K562 (cell line): Measurements from ENCODE around the gene PPFIA3. TPM values are rescaled to one million over a fixed set of nuclear protein-coding genes. Genes with fewer than 3 reads are reported as not detected.

Experiments
- ARID4B ChIP-seq: sonication (generic); formaldehyde crosslinking; IDR thresholded peaks from 2 replicates; pipeline ENCODE4 v1.8.0; 2022; ENCODE audit warnings: mild to moderate bottlenecking, missing genetic modification reagents
- CBFA2T2 ChIP-seq: fragments of 450-650 bp; conservative IDR thresholded peaks from 2 replicates; pipeline ENCODE4 v1.6.1; 2017; ENCODE audit warnings: mild to moderate bottlenecking
- CBX2 ChIP-seq: fragments of 200-600 bp; sonication (generic); IDR thresholded peaks from one replicate; pipeline ENCODE4 v1.6.1; 2012; ENCODE audit warnings: mild to moderate bottlenecking, low read length, inconsistent platforms; ENCODE audit not compliant: insufficient read depth, poor library complexity, severe bottlenecking
- ELF1 ChIP-seq: fragments of 200-800 bp; sonication (Bioruptor generic); IDR thresholded peaks from 2 replicates; pipeline ENCODE4 v1.6.1; 2016; ENCODE audit warnings: missing genetic modification characterization, missing compliant biosample characterization
- EWSR1 ChIP-seq: fragments of 450-650 bp; IDR thresholded peaks from 2 replicates; pipeline ENCODE4 v1.6.1; 2018; ENCODE audit warnings: borderline replicate concordance, mild to moderate bottlenecking, low read depth, moderate library complexity; ENCODE audit not compliant: partially characterized antibody
- FOS ChIP-seq: IDR thresholded peaks from 3 replicates; pipeline ENCODE4 v1.6.1; 2011; ENCODE audit not compliant: insufficient read length; ENCODE audit errors: extremely low read depth
- POLR2A ChIP-seq: fragments of 450-650 bp; conservative IDR thresholded peaks from 2 replicates; pipeline ENCODE4 v1.6.1; 2016
- POLR2B ChIP-seq: fragments of 450-650 bp; IDR thresholded peaks from 2 replicates; pipeline ENCODE4 v1.6.1; 2018; ENCODE audit warnings: low read depth; ENCODE audit not compliant: partially characterized antibody
- SOX6 ChIP-seq: fragments of 450-650 bp; IDR thresholded peaks from 2 replicates; pipeline ENCODE4 v1.6.1; 2014; ENCODE audit warnings: mild to moderate bottlenecking
- SRSF3 ChIP-seq: fragments of 200-400 bp; formaldehyde crosslinking; IDR thresholded peaks from 2 replicates; pipeline ENCODE4 v1.6.1; 2016; ENCODE audit warnings: mild to moderate bottlenecking, low read length, moderate library complexity; ENCODE audit not compliant: insufficient read depth
- TGIF2 ChIP-seq: sonication (generic); formaldehyde crosslinking; IDR thresholded peaks from 2 replicates; pipeline ENCODE4 v1.8.1; 2022; ENCODE audit warnings: mild to moderate bottlenecking, missing genetic modification reagents, moderate library complexity
- ZC3H8 ChIP-seq: fragments of 450-650 bp; IDR thresholded peaks from 2 replicates; pipeline ENCODE4 v1.6.1; 2017
- ZNF696 ChIP-seq: fragments of 250-450 bp; sonication (Bioruptor Pico); conservative IDR thresholded peaks from 2 replicates; pipeline ENCODE4 v1.4.0; 2020; ENCODE audit warnings: mild to moderate bottlenecking, moderate library complexity
- ZNF764 ChIP-seq: fragments of 250-450 bp; sonication (Bioruptor Pico); IDR thresholded peaks from 2 replicates; pipeline ENCODE4 v1.4.0; 2020; ENCODE audit warnings: low read depth, mild to moderate bottlenecking, moderate library complexity
- polyA plus RNA-seq, 8 experiments: library from polyadenylated mRNA; depleted of rRNA in 4 of 8; stranded (reverse) in 5 of 8; unstranded in 3 of 8; fragments of >200 nt; fragmentation: Nextera tagmentation in 2 of 8; fragmentation: Illumina TruSeq in 1 of 8; extraction: Ambion mirVana in 2 of 8; extraction: Trizol in 1 of 8; gene quantifications; 2 replicates each; pipeline versions ENCODE4 v1.2.1 to v1.2.3, GENCODE V29; 2011 to 2014; ENCODE audit warnings: inconsistent platforms in 1 of 8, missing spikeins in 1 of 8
- total RNA-seq, 7 experiments: library from RNA; depleted of rRNA in 6 of 7; stranded (reverse); fragments of >200 nt in 6 of 7; fragmentation: Illumina TruSeq in 2 of 7; extraction: Trizol in 2 of 7; gene quantifications; 2 replicates each; pipeline versions ENCODE4 v1.2.1 to v1.2.3, GENCODE V29; 2011 to 2021; ENCODE audit warnings: low replicate concordance in 1 of 7
- TF ChIP-seq, protein P1 (sequence below), 2 experiments: fragments of 450-650 bp; conservative IDR thresholded peaks; 2 replicates each; pipeline ENCODE4 v1.6.1; 2017; ENCODE audit warnings: mild to moderate bottlenecking in 2 of 2, moderate library complexity in 2 of 2
- TF ChIP-seq, protein P2 (sequence below): fragments of 450-650 bp; IDR thresholded peaks from 2 replicates; pipeline ENCODE4 v1.6.1; 2016; ENCODE audit warnings: low read depth

PPFIA3 gene
- total and polyA plus RNA-seq, 9 of the 15 experiments (the other 6 are each of a cell fraction or from before 2014, with no cell fraction given) = 0.10 to 53.0 (median 17.6) TPM

GRCh38 chr19:49142866-49143335 lies 23.6 kb downstream of the PPFIA3 start (continued):
- TF ChIP-seq ARID4B (CRISPR knock-in tag) = no peak
- TF ChIP-seq CBX2 = no peak
- no peak for TF ChIP-seq SRSF3
- TF ChIP-seq, protein P1, sequence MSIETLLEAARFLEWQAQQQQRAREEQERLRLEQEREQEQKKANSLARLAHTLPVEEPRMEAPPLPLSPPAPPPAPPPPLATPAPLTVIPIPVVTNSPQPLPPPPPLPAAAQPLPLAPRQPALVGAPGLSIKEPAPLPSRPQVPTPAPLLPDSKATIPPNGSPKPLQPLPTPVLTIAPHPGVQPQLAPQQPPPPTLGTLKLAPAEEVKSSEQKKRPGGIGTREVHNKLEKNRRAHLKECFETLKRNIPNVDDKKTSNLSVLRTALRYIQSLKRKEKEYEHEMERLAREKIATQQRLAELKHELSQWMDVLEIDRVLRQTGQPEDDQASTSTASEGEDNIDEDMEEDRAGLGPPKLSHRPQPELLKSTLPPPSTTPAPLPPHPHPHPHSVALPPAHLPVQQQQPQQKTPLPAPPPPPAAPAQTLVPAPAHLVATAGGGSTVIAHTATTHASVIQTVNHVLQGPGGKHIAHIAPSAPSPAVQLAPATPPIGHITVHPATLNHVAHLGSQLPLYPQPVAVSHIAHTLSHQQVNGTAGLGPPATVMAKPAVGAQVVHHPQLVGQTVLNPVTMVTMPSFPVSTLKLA (conservative IDR thresholded peaks at IDR 0.05) = no peak
- no peak for TF ChIP-seq ZC3H8
- peak; percentile 80 for TF ChIP-seq FOS
- peak; percentile 32 for TF ChIP-seq POLR2B
- no peak for TF ChIP-seq ELF1 (tag)
- TF ChIP-seq, protein P2, sequence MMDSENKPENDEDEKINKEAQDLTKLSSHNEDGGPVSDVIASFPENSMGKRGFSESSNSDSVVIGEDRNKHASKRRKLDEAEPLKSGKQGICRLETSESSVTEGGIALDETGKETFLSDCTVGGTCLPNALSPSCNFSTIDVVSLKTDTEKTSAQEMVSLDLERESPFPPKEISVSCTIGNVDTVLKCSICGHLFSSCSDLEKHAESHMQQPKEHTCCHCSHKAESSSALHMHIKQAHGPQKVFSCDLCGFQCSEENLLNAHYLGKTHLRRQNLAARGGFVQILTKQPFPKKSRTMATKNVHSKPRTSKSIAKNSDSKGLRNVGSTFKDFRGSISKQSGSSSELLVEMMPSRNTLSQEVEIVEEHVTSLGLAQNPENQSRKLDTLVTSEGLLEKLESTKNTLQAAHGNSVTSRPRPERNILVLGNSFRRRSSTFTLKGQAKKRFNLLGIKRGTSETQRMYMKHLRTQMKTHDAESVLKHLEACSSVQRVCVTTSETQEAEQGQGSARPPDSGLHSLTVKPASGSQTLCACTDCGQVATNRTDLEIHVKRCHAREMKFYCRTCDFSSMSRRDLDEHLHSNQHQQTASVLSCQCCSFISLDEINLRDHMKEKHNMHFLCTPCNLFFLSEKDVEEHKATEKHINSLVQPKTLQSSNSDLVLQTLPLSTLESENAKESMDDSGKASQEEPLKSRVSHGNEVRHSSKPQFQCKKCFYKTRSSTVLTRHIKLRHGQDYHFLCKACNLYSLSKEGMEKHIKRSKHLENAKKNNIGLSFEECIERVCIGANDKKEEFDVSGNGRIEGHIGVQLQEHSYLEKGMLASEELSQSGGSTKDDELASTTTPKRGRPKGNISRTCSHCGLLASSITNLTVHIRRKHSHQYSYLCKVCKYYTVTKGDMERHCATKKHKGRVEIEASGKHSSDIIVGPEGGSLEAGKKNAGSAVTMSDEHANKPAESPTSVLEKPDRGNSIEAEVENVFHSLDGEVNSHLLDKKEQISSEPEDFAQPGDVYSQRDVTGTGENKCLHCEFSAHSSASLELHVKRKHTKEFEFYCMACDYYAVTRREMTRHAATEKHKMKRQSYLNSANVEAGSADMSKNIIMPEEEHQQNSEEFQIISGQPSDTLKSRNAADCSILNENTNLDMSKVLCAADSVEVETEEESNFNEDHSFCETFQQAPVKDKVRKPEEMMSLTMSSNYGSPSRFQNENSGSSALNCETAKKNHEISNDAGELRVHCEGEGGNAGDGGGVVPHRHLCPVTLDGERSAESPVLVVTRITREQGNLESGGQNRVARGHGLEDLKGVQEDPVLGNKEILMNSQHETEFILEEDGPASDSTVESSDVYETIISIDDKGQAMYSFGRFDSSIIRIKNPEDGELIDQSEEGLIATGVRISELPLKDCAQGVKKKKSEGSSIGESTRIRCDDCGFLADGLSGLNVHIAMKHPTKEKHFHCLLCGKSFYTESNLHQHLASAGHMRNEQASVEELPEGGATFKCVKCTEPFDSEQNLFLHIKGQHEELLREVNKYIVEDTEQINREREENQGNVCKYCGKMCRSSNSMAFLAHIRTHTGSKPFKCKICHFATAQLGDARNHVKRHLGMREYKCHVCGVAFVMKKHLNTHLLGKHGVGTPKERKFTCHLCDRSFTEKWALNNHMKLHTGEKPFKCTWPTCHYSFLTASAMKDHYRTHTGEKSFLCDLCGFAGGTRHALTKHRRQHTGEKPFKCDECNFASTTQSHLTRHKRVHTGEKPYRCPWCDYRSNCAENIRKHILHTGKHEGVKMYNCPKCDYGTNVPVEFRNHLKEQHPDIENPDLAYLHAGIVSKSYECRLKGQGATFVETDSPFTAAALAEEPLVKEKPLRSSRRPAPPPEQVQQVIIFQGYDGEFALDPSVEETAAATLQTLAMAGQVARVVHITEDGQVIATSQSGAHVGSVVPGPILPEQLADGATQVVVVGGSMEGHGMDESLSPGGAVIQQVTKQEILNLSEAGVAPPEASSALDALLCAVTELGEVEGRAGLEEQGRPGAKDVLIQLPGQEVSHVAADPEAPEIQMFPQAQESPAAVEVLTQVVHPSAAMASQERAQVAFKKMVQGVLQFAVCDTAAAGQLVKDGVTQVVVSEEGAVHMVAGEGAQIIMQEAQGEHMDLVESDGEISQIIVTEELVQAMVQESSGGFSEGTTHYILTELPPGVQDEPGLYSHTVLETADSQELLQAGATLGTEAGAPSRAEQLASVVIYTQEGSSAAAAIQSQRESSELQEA = no peak
- TF ChIP-seq EWSR1 = no peak
- TF ChIP-seq CBFA2T2 = no peak
- peak; percentile 52 for TF ChIP-seq POLR2A
- TF ChIP-seq TGIF2 (CRISPR knock-in tag) = no peak
- no peak for TF ChIP-seq SOX6
- no peak for TF ChIP-seq ZNF696 (CRISPR knock-in tag)
- TF ChIP-seq ZNF764 (CRISPR knock-in tag) = no peak
